KOPT-K1 (cell line): ENCODE data around the gene POU6F1.
"Not testable (repeated sequence)": the region's sequence is repeated elsewhere in the genome, so short reads cannot be mapped to it uniquely, and the experiment has no call there.

Experiments used
- H3K27ac ChIP-seq: fragments of 200-600 bp; sonication (generic); 2 replicates; pipeline ENCODE4 v1.5.1; 2016; ENCODE audit warnings: antibody characterized with exemption, mild to moderate bottlenecking, low read depth, low read length; ENCODE audit not compliant: poor library complexity, severe bottlenecking
- H3K36me3 ChIP-seq: fragments of 200-600 bp; sonication (generic); 2 replicates; pipeline ENCODE4 v1.5.1; 2017; ENCODE audit warnings: antibody characterized with exemption, mild to moderate bottlenecking, low read length, moderate library complexity; ENCODE audit not compliant: insufficient read depth
- H3K9me3 ChIP-seq: fragments of 200-600 bp; sonication (generic); 2 replicates; pipeline ENCODE4 v1.5.1; 2017; ENCODE audit warnings: antibody characterized with exemption, low read length, mild to moderate bottlenecking; ENCODE audit not compliant: insufficient read depth, poor library complexity, severe bottlenecking

Gene POU6F1

GRCh38 chr12:51217968-51218606 lies at the start of gene POU6F1:
Gene POU6F1, minus strand, starts transcription at chr12:51218062. Its CDS starts 11,226 bp downstream, at chr12:51206836.
- Histone ChIP-seq H3K27ac (peak within 1 kb of the TSS; percentile 63), H3K9me3 (no peaks in the 10 kb centered on the region), H3K36me3 (no peaks in the 10 kb centered on the region)

DNA sequence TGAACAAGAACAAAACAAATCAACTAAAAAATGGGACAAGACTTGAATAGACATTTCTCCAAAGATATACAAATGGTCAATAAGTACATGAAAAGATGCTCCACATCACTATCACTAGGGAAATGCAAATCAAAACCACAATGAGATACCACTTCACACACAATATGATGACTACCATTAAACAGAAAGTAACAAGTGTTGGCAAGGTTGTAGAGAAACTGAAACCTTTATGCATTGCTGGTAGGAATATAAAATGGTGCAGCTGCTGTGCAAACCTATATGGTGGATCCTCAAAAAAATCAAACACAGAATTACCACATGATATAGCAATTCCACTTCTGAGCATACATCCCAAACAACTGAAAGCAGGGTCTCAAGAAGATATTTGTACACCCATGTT lies 47.2 kb upstream of the POU6F1 start:
- Histone ChIP-seq H3K36me3 (no peaks in the 10 kb centered on the region), H3K27ac (no peak overlapping the region), H3K9me3 (no peaks in the 10 kb centered on the region)

GRCh38 chr12:51264297-51264696 lies 46.4 kb upstream of the POU6F1 start:
- no peak overlapping the region for H3K27ac ChIP-seq
- H3K9me3 ChIP-seq: no peaks in the 10 kb centered on the region
- H3K36me3 ChIP-seq: no peaks in the 10 kb centered on the region

- Histone ChIP-seq H3K9me3 (no peaks in the 10 kb centered on the region), H3K36me3 (no peaks in the 10 kb centered on the region), H3K27ac (no peak overlapping the region)
These were observed 45.5 kb upstream of the POU6F1 start for GRCh38 chr12:51263341-51263740.

- Histone ChIP-seq H3K27ac (no peak overlapping the region), H3K36me3 (no peaks in the 10 kb centered on the region), H3K9me3 (no peaks in the 10 kb centered on the region)
These were observed 44.9 kb upstream of the POU6F1 start for GRCh38 chr12:51262758-51263177.

DNA sequence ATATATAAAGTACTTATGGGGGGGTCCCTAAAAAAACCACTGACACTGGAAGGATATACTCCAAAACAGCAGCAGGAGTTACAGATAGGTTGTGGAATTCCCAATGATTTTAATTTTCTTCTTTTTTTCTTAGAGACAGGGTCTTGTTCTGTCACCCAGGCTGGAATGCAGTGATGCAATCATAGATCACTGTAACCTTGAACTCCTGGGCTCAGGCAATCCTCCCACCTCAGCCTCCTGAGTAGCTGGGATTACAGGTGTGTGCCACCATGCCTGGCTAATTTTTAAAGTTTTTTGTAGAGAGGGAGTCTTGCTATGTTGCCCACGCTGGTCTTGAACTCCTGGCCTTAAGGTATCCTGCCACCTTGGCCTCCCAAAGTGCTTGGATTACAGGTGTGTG lies 41.7 kb upstream of the POU6F1 start:
- H3K36me3 ChIP-seq, H3K27ac ChIP-seq, H3K9me3 ChIP-seq: not testable (repeated sequence)

DNA sequence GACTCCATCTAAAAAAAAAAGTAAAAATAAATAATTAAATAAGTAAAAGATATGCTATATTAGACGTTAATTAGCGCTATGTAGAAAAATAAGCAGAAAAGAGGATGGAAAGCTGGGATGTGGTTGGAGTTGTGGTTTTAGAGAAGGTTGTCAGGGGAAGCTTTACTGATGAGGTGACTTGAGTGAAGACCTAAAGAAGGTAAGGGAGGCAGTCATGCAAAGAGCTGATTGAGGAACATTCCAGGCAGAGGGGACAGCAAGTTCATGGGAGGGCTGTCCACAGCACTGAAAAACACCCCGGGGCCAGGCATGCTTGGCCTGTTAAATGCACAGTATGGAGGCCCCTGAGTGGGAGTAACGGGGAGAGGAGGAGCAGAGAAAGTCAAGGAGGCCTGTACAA lies 36.7 kb upstream of the POU6F1 start:
- Histone ChIP-seq H3K9me3 (no peaks in the 10 kb centered on the region), H3K27ac (no peak overlapping the region), H3K36me3 (no peaks in the 10 kb centered on the region)

GRCh38 chr12:51253276-51253675 lies 35.4 kb upstream of the POU6F1 start:
- H3K36me3 ChIP-seq: no peaks in the 10 kb centered on the region
- H3K9me3 ChIP-seq: no peaks in the 10 kb centered on the region
- H3K27ac ChIP-seq: no peak overlapping the region

- Histone ChIP-seq H3K36me3 (peaks cover 30% of the 10 kb centered on the region), H3K27ac (peak overlapping the region; percentile 56), H3K9me3 (no peaks in the 10 kb centered on the region)
These were observed 29.8 kb upstream of the POU6F1 start for GRCh38 chr12:51247523-51248206.

DNA sequence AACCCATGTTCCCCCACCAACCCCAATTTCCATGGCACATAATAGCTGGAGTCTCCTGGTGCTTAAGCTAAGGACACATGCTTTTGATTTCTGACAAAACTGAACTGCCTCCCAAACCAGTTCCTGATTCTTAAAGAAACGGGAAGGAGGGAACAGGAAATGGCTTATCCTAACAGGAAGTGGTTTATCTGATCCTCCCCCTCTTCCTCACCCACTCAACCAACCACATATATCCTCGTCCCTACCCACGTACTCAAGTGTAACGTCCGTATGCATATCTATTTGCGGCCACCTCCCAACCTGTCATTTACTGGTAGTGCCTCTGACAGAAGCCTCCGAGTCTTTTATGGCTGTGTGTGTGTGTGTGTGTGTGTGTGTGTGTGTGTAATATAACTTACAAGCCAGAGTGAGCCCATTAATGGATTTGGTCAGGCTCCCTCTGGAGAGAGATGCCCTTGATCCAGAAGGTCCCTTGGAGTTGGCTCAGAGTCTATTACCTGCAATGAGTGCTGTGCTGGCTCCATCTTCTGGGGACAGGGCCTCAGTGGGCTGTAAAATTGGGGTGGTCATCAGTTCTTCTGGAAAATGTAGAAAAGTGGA lies 28.5 kb upstream of the POU6F1 start:
- Histone ChIP-seq H3K9me3 (no peaks in the 10 kb centered on the region), H3K36me3 (peaks cover 43% of the 10 kb centered on the region), H3K27ac (peak overlapping the region; percentile 56)

DNA sequence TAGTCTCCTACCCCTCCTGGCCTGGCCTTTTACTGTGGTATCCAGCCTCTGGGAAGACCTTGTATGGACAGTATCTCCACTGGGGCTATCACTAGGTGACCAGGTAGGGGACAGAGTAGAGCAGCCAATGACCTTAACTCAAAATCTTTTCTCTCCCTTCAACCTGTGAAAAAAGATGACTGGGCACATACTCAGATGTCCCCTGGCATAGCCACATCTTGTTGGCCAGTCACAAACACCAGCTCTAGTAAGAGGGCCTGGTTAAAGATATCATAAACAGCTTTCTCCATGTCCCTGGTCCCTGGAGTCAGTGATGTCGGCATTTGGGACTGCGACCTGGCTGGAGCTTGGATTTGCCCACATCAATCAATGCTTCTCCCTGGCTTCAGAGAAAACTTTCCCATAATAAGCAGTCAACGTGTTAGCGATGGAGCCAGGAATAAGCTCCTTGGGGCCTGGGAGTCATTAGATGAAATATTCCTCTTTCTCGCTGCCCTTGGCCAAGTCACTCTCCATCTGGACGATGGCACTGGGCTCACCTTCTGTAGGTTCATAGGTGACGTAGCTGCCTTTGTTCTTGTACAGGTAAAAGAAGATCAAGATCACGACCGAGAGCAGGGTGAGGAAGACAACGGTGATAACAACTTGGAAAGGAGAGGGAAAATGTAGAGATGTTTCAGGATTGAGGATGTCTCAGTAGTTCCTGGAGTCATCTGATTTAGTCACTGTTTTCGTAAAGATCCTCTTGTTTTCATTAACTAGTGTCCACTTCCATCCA lies 27.8 kb upstream of the POU6F1 start:
- H3K36me3 ChIP-seq: peaks cover 50% of the 10 kb centered on the region
- H3K9me3 ChIP-seq: no peaks in the 10 kb centered on the region
- H3K27ac ChIP-seq: peak overlapping the region; percentile 56

- H3K36me3 ChIP-seq: peaks cover 59% of the 10 kb centered on the region
- H3K27ac ChIP-seq: no peak overlapping the region
- H3K9me3 ChIP-seq: no peaks in the 10 kb centered on the region
These were observed 26.4 kb upstream of the POU6F1 start for GRCh38 chr12:51244269-51244668.

DNA sequence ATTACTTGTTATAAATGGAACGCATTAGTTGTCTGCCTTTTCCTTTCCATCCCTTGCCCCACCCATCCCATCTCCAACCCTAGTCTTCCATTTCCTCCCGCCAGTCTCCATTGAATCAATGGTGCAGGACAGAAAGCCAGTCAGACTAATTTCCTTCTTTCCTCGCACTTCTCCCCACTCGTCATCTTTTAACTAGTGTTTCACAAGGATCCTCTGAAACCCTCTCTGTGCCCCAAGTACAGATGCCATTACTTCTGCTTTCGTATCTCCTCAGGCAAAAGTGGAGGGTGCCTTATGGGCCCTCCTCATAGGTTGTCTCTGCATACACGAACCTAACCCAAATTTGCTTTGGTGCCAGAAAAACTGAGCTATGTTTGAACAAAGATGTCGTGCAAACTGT lies 25.0 kb upstream of the POU6F1 start:
- Histone ChIP-seq H3K27ac (no peak overlapping the region), H3K9me3 (no peaks in the 10 kb centered on the region), H3K36me3 (peaks cover 59% of the 10 kb centered on the region)

GRCh38 chr12:51242120-51242519 lies 24.3 kb upstream of the POU6F1 start:
- H3K36me3 ChIP-seq: peaks cover 59% of the 10 kb centered on the region
- H3K27ac ChIP-seq: no peak overlapping the region
- no peaks in the 10 kb centered on the region for H3K9me3 ChIP-seq

DNA sequence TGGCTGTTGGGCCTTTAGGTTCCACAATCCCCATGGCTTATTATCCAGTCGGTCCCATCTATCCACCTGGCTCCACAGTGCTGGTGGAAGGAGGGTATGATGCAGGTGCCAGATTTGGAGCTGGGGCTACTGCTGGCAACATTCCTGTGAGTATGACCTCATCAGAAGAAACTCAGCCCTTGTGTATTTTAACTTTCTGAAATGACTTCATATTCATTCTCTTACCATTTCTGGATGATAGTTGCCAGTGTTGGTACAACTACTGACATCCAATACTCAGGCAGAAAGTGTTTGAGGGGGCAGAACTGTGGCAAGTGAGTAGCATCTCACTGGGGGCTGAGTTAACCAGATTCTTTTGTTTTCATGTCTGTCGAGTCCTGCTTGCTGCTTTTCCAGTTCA lies 23.1 kb upstream of the POU6F1 start:
- no peak overlapping the region for H3K27ac ChIP-seq

More for the DNA sequence above, 23.1 kb upstream of the POU6F1 start:
- no peaks in the 10 kb centered on the region for H3K9me3 ChIP-seq
- H3K36me3 ChIP-seq: peaks cover 59% of the 10 kb centered on the region
